Stimulated activated CD4-positive, alpha-beta T cell treated with anti-CD3 and anti-CD28 coated beads, TNF-alpha, amount 100 ng/mL, for 48 hours (primary cell): ENCODE data around the gene PRICKLE4.
"Not testable (repeated sequence)": the region's sequence is repeated elsewhere in the genome, so short reads cannot be mapped to it uniquely, and the experiment has no call there.

ENCODE experiments used
- DNase-seq, 3 donors: peaks; one replicate each; pipeline ENCODE4 v3.0.0-alpha.2; 2020; ENCODE audit warnings: low read depth in 3 of 3

Gene PRICKLE4

GRCh38 chr6:41798901-41799558, 18.4 kb downstream of the PRICKLE4 start:
- no peak for DNase-seq

- no peak for DNase-seq
Measured at GRCh38 chr6:41799559-41799911, 19.0 kb downstream of the PRICKLE4 start.

GRCh38 chr6:41801380-41801779, 20.8 kb downstream of the PRICKLE4 start:
- no peak for DNase-seq

- DNase-seq, result no peak
Measured at GRCh38 chr6:41805830-41806774, 25.5 kb downstream of the PRICKLE4 start.

GRCh38 chr6:41811095-41811494, 30.5 kb downstream of the PRICKLE4 start:
- no peak for DNase-seq

GRCh38 chr6:41811946-41812345, 31.4 kb downstream of the PRICKLE4 start:
- not testable (repeated sequence) for DNase-seq

- no peak for DNase-seq
Measured at GRCh38 chr6:41813469-41813868, 32.9 kb downstream of the PRICKLE4 start.

- no peak for DNase-seq
Measured at GRCh38 chr6:41813956-41814355, 33.4 kb downstream of the PRICKLE4 start.

GRCh38 chr6:41814629-41815028, 34.0 kb downstream of the PRICKLE4 start:
- no peak for DNase-seq

- DNase-seq, result no peak
Measured at GRCh38 chr6:41815587-41815986, 35.0 kb downstream of the PRICKLE4 start.

GRCh38 chr6:41818271-41819054, 37.9 kb downstream of the PRICKLE4 start:
- no peak for DNase-seq

GRCh38 chr6:41821266-41821665, 40.7 kb downstream of the PRICKLE4 start:
- no peak for DNase-seq

- no peak for DNase-seq
Measured at GRCh38 chr6:41822021-41822420, 41.4 kb downstream of the PRICKLE4 start.

- DNase-seq, result no peak
Measured at GRCh38 chr6:41823178-41823577, 42.6 kb downstream of the PRICKLE4 start.

- no peak for DNase-seq
Measured at GRCh38 chr6:41824571-41825569, 44.3 kb downstream of the PRICKLE4 start.

- DNase-seq, result no peak
Measured at GRCh38 chr6:41826343-41827022, 45.9 kb downstream of the PRICKLE4 start.

GRCh38 chr6:41832263-41832662, 51.7 kb downstream of the PRICKLE4 start:
- DNase-seq, result no peak

- no peak for DNase-seq
Measured at GRCh38 chr6:41836022-41836659, 55.6 kb downstream of the PRICKLE4 start.

- DNase-seq, result no peak
Measured at GRCh38 chr6:41836660-41837052, 56.1 kb downstream of the PRICKLE4 start.
